IPS DF 6.9 (cell line): ENCODE data around the gene PYGB.

Source experiments
- DNase-seq: peaks from one replicate; pipeline ENCODE4 v3.0.0-alpha.2; 2013; ENCODE audit warnings: low read depth, low spot score
- H3K27ac ChIP-seq: one replicate; pipeline ENCODE4 v1.5.1; 2013; ENCODE audit warnings: low read length, control low read depth
- H3K27me3 ChIP-seq: 2 replicates; pipeline ENCODE4 v1.6.1; 2013; ENCODE audit warnings: mild to moderate bottlenecking, low read length; ENCODE audit not compliant: control insufficient read depth, insufficient read depth
- H3K36me3 ChIP-seq: 2 replicates; pipeline ENCODE4 v1.6.1; 2013; ENCODE audit warnings: low read length; ENCODE audit not compliant: control insufficient read depth, insufficient read depth
- H3K4me1 ChIP-seq: 2 replicates; pipeline ENCODE4 v1.6.1; 2013; ENCODE audit warnings: low read length; ENCODE audit not compliant: control insufficient read depth, insufficient read depth
- H3K4me3 ChIP-seq: 2 replicates; pipeline ENCODE4 v1.5.1; 2013; ENCODE audit warnings: mild to moderate bottlenecking, low read length
- H3K9me3 ChIP-seq: 2 replicates; pipeline ENCODE4 v1.6.1; 2013; ENCODE audit warnings: low read length, inconsistent platforms; ENCODE audit not compliant: control insufficient read depth, insufficient read depth
- WGBS: extraction: QIAGEN DNeasy Blood & Tissue Kit; methylation state at CpG from one replicate; pipeline ENCODE4 v1.1.7; 2013; ENCODE audit warnings: mixed read lengths, missing lambda C conversion rate; ENCODE audit not compliant: insufficient read length, insufficient coverage; 5-methylcytosine and 5-hydroxymethylcytosine counted together

Gene PYGB

GRCh38 chr20:25300496-25301170 lies 52.7 kb downstream of the PYGB start:
- no peak for DNase-seq
- H3K4me1 ChIP-seq, result peaks cover 3% of the 10 kb centered on the region; the same call in 1 of the 2 replicates
- no peak overlapping the region for H3K27ac ChIP-seq
- H3K4me3 ChIP-seq, result no peak overlapping the region
- no peaks in the 10 kb centered on the region for H3K27me3 ChIP-seq
- WGBS, result no CpG with 5 or more reads among the region's 13 CpGs
- H3K36me3 ChIP-seq, result peaks cover 14% of the 10 kb centered on the region
- H3K9me3 ChIP-seq, result no peaks in the 10 kb centered on the region

GRCh38 chr20:25301357-25301920 lies 53.6 kb downstream of the PYGB start:
- peaks cover 3% of the 10 kb centered on the region; the same call in 1 of the 2 replicates for H3K4me1 ChIP-seq
- no peak for DNase-seq

GRCh38 chr20:25302596-25302995 lies 54.7 kb downstream of the PYGB start:
- no peak overlapping the region for H3K27ac ChIP-seq
- no CpG with 5 or more reads among the region's 6 CpGs for WGBS
- H3K4me3 ChIP-seq, result no peak overlapping the region
- no peak for DNase-seq
- no peaks in the 10 kb centered on the region; the same call in 1 of the 2 replicates for H3K4me1 ChIP-seq
- H3K27me3 ChIP-seq, result no peaks in the 10 kb centered on the region
- H3K36me3 ChIP-seq, result peaks cover 11% of the 10 kb centered on the region
- no peaks in the 10 kb centered on the region for H3K9me3 ChIP-seq

More at GRCh38 chr20:25301357-25301920, 53.6 kb downstream of the PYGB start:
- H3K9me3 ChIP-seq, result no peaks in the 10 kb centered on the region
- no CpG with 5 or more reads among the region's 9 CpGs for WGBS
- no peaks in the 10 kb centered on the region for H3K27me3 ChIP-seq
- no peak overlapping the region for H3K4me3 ChIP-seq
- peaks cover 14% of the 10 kb centered on the region for H3K36me3 ChIP-seq
- H3K27ac ChIP-seq, result no peak overlapping the region

GRCh38 chr20:25303292-25304024 lies 55.6 kb downstream of the PYGB start:
- H3K4me1 ChIP-seq, result no peaks in the 10 kb centered on the region; the same call in 1 of the 2 replicates
- H3K4me3 ChIP-seq, result no peak overlapping the region
- H3K36me3 ChIP-seq, result peaks cover 13% of the 10 kb centered on the region
- DNase-seq, result no peak
- no peaks in the 10 kb centered on the region for H3K27me3 ChIP-seq
- no peaks in the 10 kb centered on the region for H3K9me3 ChIP-seq
- no CpG with 5 or more reads among the region's 12 CpGs for WGBS
- no peak overlapping the region for H3K27ac ChIP-seq

GRCh38 chr20:25304025-25304549 lies 56.2 kb downstream of the PYGB start:
- Histone ChIP-seq H3K36me3 (peaks cover 13% of the 10 kb centered on the region), H3K27ac (no peak overlapping the region), H3K4me3 (no peak overlapping the region), H3K27me3 (no peaks in the 10 kb centered on the region), H3K4me1 (no peaks in the 10 kb centered on the region; the same call in 1 of the 2 replicates), H3K9me3 (no peaks in the 10 kb centered on the region)
- no CpG with 5 or more reads among the region's 11 CpGs for WGBS
- no peak for DNase-seq

- Histone ChIP-seq H3K27ac (no peak overlapping the region), H3K27me3 (no peaks in the 10 kb centered on the region), H3K4me3 (no peak overlapping the region), H3K36me3 (peaks cover 5% of the 10 kb centered on the region), H3K4me1 (no peaks in the 10 kb centered on the region; the same call in 1 of the 2 replicates), H3K9me3 (no peaks in the 10 kb centered on the region)
- DNase-seq, result no peak
- WGBS, result no CpG with 5 or more reads among the region's 10 CpGs
Observed at GRCh38 chr20:25306991-25307903, 59.4 kb downstream of the PYGB start.

GRCh38 chr20:25308083-25308491 lies 60.2 kb downstream of the PYGB start:
- H3K36me3 ChIP-seq, result peaks cover 5% of the 10 kb centered on the region
- H3K27me3 ChIP-seq, result no peaks in the 10 kb centered on the region
- no peak for DNase-seq
- H3K4me3 ChIP-seq, result no peak overlapping the region
- no peaks in the 10 kb centered on the region for H3K9me3 ChIP-seq
- WGBS, result no CpG with 5 or more reads among the region's 13 CpGs
- H3K27ac ChIP-seq, result no peak overlapping the region
- H3K4me1 ChIP-seq, result no peaks in the 10 kb centered on the region; the same call in 1 of the 2 replicates

GRCh38 chr20:25308671-25309394 lies 60.9 kb downstream of the PYGB start:
- peaks cover 2% of the 10 kb centered on the region; the same call in 1 of the 2 replicates for H3K36me3 ChIP-seq
- H3K9me3 ChIP-seq, result no peaks in the 10 kb centered on the region
- H3K27ac ChIP-seq, result no peak overlapping the region
- no peak for DNase-seq
- H3K27me3 ChIP-seq, result no peaks in the 10 kb centered on the region
- no CpG with 5 or more reads among the region's 17 CpGs for WGBS
- H3K4me3 ChIP-seq, result no peak overlapping the region
- H3K4me1 ChIP-seq, result no peaks in the 10 kb centered on the region; the same call in 1 of the 2 replicates

GRCh38 chr20:25309395-25310267 lies 61.7 kb downstream of the PYGB start:
- DNase-seq, result no peak
- H3K9me3 ChIP-seq, result no peaks in the 10 kb centered on the region
- H3K36me3 ChIP-seq, result peaks cover 2% of the 10 kb centered on the region
- no peak overlapping the region for H3K4me3 ChIP-seq
- H3K4me1 ChIP-seq, result no peaks in the 10 kb centered on the region; the same call in 1 of the 2 replicates
- WGBS, result no CpG with 5 or more reads among the region's 18 CpGs
- H3K27me3 ChIP-seq, result no peaks in the 10 kb centered on the region
- H3K27ac ChIP-seq, result no peak overlapping the region
